Endothelial cell of umbilical vein (primary cell): ENCODE results near the gene WBP1L. TPM values are rescaled to one million over a fixed set of nuclear protein-coding genes. Genes with fewer than 3 reads are reported as not detected.
A peak's percentile ranks its signal among the peaks of the same experiment; 100 is the strongest.

Experiments
- BruUV-seq: library from RNA; stranded (reverse); fragments of 400-500 nt; replicated peaks from 2 replicates; lab custom pipeline; 2021; lab: Mats Ljungman, UMichigan
- CTCF ChIA-PET: fragments of 300-600, 350-600 bp; sonication (Branson Sonifier 250); formaldehyde crosslinking; loops from one replicate; lab custom pipeline; 2021; ENCODE audit warnings: antibody characterized with exemption, inconsistent platforms; lab: Charles Lee
- POLR2A ChIA-PET: fragments of 300-600, 350-600 bp; sonication (Branson Sonifier 250); formaldehyde crosslinking; loops from one replicate; lab custom pipeline; 2021; ENCODE audit warnings: antibody characterized with exemption, inconsistent platforms; lab: Charles Lee
- DNase-seq: peaks from one replicate; pipeline ENCODE4 v3.0.0-alpha.2; 2011; ENCODE audit warnings: low read depth, low spot score
- FAIRE-seq: peaks from 2 replicates; lab custom pipeline; 2011; peaks lifted over from hg19 to GRCh38; lab: Jason Lieb, UNC
- H2AFZ ChIP-seq: 2 replicates; pipeline ENCODE4 v1.6.0; 2012; ENCODE audit warnings: low read depth, low read length, control low read depth, inconsistent platforms
- H3K27ac ChIP-seq: 2 replicates; pipeline ENCODE4 v1.5.1; 2011; ENCODE audit warnings: low read depth, mild to moderate bottlenecking, control low read depth, low read length, moderate library complexity; ENCODE audit not compliant: insufficient read depth
- H3K27me3 ChIP-seq, 2 experiments: 2 replicates each; pipeline versions ENCODE4 v1.6.0 to v1.6.1; 2011; ENCODE audit warnings: low read length in 2 of 2, mixed read lengths in 1 of 2; ENCODE audit not compliant: control insufficient read depth in 2 of 2, insufficient read depth in 2 of 2
- H3K36me3 ChIP-seq, 2 experiments: 2 replicates in 1 of 2; 3 replicates in 1 of 2; pipeline ENCODE4 v1.5.1; 2011; ENCODE audit warnings: low read length in 2 of 2, mild to moderate bottlenecking in 1 of 2, moderate library complexity in 1 of 2; ENCODE audit not compliant: control insufficient read depth in 2 of 2, insufficient read depth in 2 of 2; ENCODE audit errors: extremely low read depth in 1 of 2
- H3K4me1 ChIP-seq: 3 replicates; pipeline ENCODE4 v1.5.1; 2011; ENCODE audit warnings: mild to moderate bottlenecking, low read length; ENCODE audit not compliant: control insufficient read depth, insufficient read depth; ENCODE audit errors: extremely low read depth
- H3K4me2 ChIP-seq: 2 replicates; pipeline ENCODE4 v1.6.1; 2011; ENCODE audit warnings: low read length, control low read depth, mixed read lengths; ENCODE audit not compliant: insufficient read depth
- H3K4me3 ChIP-seq, 3 experiments: fragments of 200-600 bp in 1 of 3; sonication (generic), shearing (Covaris generic) in 1 of 3; replicated peaks in 1 of 3; 2 replicates each; pipeline ENCODE4 v1.5.1; 2011 to 2016; ENCODE audit warnings: control low read depth in 3 of 3, low read length in 3 of 3, mild to moderate bottlenecking in 2 of 3, inconsistent platforms in 1 of 3, low read depth in 1 of 3, moderate library complexity in 1 of 3; ENCODE audit not compliant: insufficient read depth in 1 of 3
- H3K79me2 ChIP-seq: 2 replicates; pipeline ENCODE4 v1.6.0; 2012; ENCODE audit warnings: low read length, inconsistent platforms; ENCODE audit not compliant: control insufficient read depth, insufficient read depth
- H3K9ac ChIP-seq: replicated peaks from 2 replicates; pipeline ENCODE3; 2011; ENCODE audit warnings: low read length, control low read depth; ENCODE audit not compliant: insufficient read depth; ENCODE audit errors: extremely low read depth
- H3K9me1 ChIP-seq: replicated peaks from 3 replicates; pipeline ENCODE4 v1.6.0; 2011; ENCODE audit warnings: mild to moderate bottlenecking, low read length; ENCODE audit not compliant: control insufficient read depth, insufficient read depth; ENCODE audit errors: extremely low read depth
- H3K9me3 ChIP-seq: replicated peaks from 2 replicates; pipeline ENCODE4 v1.5.1; 2012; ENCODE audit warnings: low read length, inconsistent platforms; ENCODE audit not compliant: control insufficient read depth, insufficient read depth
- H4K20me1 ChIP-seq: replicated peaks from 2 replicates; pipeline ENCODE3; 2011; ENCODE audit warnings: mild to moderate bottlenecking, low read length; ENCODE audit not compliant: control insufficient read depth, insufficient read depth; ENCODE audit errors: extremely low read depth
- EZH2 ChIP-seq: IDR thresholded peaks from 2 replicates; pipeline ENCODE4 v1.6.1; 2012; ENCODE audit warnings: borderline replicate concordance, low read depth, mild to moderate bottlenecking, moderate library complexity, low read length, inconsistent platforms; ENCODE audit not compliant: severe bottlenecking
- FOS ChIP-seq: IDR thresholded peaks from 2 replicates; pipeline ENCODE4 v1.6.1; 2011; ENCODE audit warnings: mild to moderate bottlenecking, low read length, moderate library complexity, borderline replicate concordance; ENCODE audit not compliant: insufficient read depth
- GATA2 ChIP-seq: IDR thresholded peaks from 2 replicates; pipeline ENCODE4 v1.7.0; 2011; ENCODE audit warnings: low read depth, mild to moderate bottlenecking, moderate library complexity, mixed read lengths, low read length; ENCODE audit not compliant: insufficient read length, insufficient read depth
- JUN ChIP-seq: IDR thresholded peaks from 2 replicates; pipeline ENCODE4 v1.6.1; 2011; ENCODE audit warnings: borderline replicate concordance, low read depth; ENCODE audit not compliant: insufficient read length, insufficient read depth
- MYC ChIP-seq: IDR thresholded peaks from one replicate; pipeline ENCODE4 v1.6.1; 2011; ENCODE audit warnings: mild to moderate bottlenecking, low read depth, low read length
- POLR2A ChIP-seq: IDR thresholded peaks from 2 replicates; pipeline ENCODE4 v1.6.1; 2012; ENCODE audit warnings: low read depth, mild to moderate bottlenecking, control low read depth, low read length
- POLR2AphosphoS5 ChIP-seq: IDR thresholded peaks from 2 replicates; pipeline ENCODE4 v1.6.1; 2012; ENCODE audit warnings: low read depth, mild to moderate bottlenecking, control low read depth, low read length, moderate library complexity; ENCODE audit not compliant: insufficient read depth
- dilution Hi-C: fragments of 300-500 bp; cut with MboI; formaldehyde crosslinking; loops from one replicate; pipeline ENCODE4 v1.15.0; 2019; ENCODE audit warnings: low sequenced_read_pairs; ENCODE audit not compliant: extremely low pct_ligation_motif_present
- intact Hi-C: fragments of 100-400 bp; cut with micrococcal nuclease; formaldehyde crosslinking; loops from one replicate; pipeline ENCODE4 v1.10.0; 2022
- polyA plus RNA-seq, 4 experiments: library from polyadenylated mRNA; depleted of rRNA in 3 of 4; stranded (reverse) in 3 of 4; unstranded in 1 of 4; fragments of >200 nt; gene quantifications; 2 replicates each; pipeline versions ENCODE4 v1.2.1 to v1.2.3, GENCODE V29; 2011 to 2012; ENCODE audit warnings: missing spikeins in 1 of 4
- total RNA-seq: library from RNA; stranded (reverse); gene quantifications from 2 replicates; pipeline ENCODE4 v1.2.3, GENCODE V29; 2021
- TF ChIP-seq, protein P1 (sequence below): IDR thresholded peaks from 2 replicates; pipeline ENCODE4 v1.6.1; 2011; ENCODE audit not compliant: insufficient read depth, insufficient read length
- TF ChIP-seq, protein P2 (sequence below), 2 donors: IDR thresholded peaks; 1 replicate in 1 of 2; 2 replicates in 1 of 2; pipeline ENCODE4 v1.5.1; 2011; ENCODE audit warnings: low read length in 2 of 2, mild to moderate bottlenecking in 2 of 2, moderate library complexity in 2 of 2, control low read depth in 1 of 2, inconsistent platforms in 1 of 2, low read depth in 1 of 2; ENCODE audit not compliant: insufficient read depth in 1 of 2; ENCODE audit errors: extremely low read depth in 1 of 2

Gene WBP1L
- total and polyA plus RNA-seq, 2 donors (not counting 3 experiments of a cell fraction or from before 2014, with no cell fraction given), result 46.0 to 70.3 TPM

DNA sequence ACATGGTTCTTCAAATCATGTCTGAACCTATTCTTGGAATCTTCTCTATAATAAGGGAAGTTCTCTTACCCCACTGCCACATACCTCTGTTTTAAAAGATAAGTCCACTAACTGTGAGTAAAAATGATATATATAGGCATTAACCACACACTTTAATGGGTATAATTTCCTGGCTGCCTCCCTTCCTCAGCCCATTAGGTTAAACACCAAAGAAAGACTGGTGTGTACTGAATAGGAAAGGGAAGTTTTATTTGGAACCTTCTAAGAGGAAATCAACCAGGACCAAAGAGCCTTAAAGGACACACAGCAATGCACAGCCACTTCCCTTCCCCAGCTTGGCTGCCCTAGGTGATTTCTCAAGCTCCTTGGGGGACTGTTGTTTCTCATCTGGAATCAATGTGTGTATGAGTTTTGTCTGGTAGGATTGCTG lies 5.0 kb upstream of the WBP1L start:
- POLR2A ChIA-PET, result no interaction called here
- BruUV-seq, result TSS peak; percentile 13

More for the DNA sequence above, 5.0 kb upstream of the WBP1L start:
- dilution Hi-C loops (no loop called here), intact Hi-C loops (no loop called here)
- Histone ChIP-seq H3K4me1 (peaks cover 6% of the 10 kb centered on the region), H3K9me3 (no peaks in the 10 kb centered on the region), H3K9ac (no peak overlapping the region), H3K27ac (no peak overlapping the region), H3K27me3 (no peaks in the 10 kb centered on the region), H3K4me2 (no peak overlapping the region), H3K79me2 (no peaks in the 10 kb centered on the region), H2AFZ (no peak overlapping the region), H3K4me3 (no peak overlapping the region), H3K9me1 (no peaks in the 10 kb centered on the region), H3K36me3 (peaks cover 0 to 2% of the 10 kb centered on the region in 2 experiments), H4K20me1 (no peaks in the 10 kb centered on the region)
- TF ChIP-seq MYC (no peak), POLR2AphosphoS5 (no peak), EZH2 (no peak), POLR2A (no peak), JUN (no peak), GATA2 (no peak), FOS (no peak)
- TF ChIP-seq, protein P1, sequence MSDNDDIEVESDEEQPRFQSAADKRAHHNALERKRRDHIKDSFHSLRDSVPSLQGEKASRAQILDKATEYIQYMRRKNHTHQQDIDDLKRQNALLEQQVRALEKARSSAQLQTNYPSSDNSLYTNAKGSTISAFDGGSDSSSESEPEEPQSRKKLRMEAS, result no peak
- TF ChIP-seq, protein P2, sequence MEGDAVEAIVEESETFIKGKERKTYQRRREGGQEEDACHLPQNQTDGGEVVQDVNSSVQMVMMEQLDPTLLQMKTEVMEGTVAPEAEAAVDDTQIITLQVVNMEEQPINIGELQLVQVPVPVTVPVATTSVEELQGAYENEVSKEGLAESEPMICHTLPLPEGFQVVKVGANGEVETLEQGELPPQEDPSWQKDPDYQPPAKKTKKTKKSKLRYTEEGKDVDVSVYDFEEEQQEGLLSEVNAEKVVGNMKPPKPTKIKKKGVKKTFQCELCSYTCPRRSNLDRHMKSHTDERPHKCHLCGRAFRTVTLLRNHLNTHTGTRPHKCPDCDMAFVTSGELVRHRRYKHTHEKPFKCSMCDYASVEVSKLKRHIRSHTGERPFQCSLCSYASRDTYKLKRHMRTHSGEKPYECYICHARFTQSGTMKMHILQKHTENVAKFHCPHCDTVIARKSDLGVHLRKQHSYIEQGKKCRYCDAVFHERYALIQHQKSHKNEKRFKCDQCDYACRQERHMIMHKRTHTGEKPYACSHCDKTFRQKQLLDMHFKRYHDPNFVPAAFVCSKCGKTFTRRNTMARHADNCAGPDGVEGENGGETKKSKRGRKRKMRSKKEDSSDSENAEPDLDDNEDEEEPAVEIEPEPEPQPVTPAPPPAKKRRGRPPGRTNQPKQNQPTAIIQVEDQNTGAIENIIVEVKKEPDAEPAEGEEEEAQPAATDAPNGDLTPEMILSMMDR (IDR thresholded peaks at IDR 0.05; ENCODE audit: extremely low read depth in 1 of 2, insufficient read depth in 1 of 2, low read depth in 1 of 2, low read length in 2 of 2), result no peak
- CTCF ChIA-PET, result no interaction called here
- DNase-seq (peak; percentile 87), FAIRE-seq (peak; percentile 50)
